ENCODE data around the gene EPN1.

EPN1 gene

DNA sequence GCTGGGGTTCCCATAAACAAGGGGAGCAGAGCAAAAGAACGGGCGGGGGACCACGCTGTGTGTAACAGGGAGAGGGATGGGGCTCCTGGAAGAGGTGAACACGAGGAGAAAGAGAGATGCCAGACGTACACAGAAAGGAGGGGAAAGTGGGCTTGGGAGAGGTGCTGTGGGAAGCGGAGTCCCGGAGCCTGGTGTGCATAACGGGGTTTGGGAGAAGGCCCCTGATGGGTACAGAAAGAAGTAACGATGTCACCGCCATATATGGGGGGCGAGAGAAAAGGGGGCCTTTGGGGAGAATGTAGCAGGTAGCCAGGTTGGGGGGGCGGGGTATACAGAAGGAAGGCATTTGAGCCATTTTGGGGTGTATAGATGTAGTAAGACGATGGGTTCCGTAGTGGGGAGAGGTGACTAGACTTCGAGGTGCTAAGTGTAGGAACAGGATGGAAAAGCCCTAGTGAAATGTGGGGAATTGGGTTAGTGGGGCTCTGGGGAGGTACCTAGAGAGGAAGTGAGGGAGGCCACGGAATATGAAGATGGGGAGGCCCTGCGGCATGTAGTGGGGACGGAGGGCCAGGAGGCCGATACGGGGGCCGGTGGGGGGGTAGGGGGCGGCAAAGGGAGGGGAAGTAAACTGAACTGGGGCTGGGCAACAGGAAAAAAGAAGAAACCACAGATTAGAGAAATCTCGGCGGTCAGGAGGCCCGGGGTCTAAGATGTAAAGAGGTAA is 33.4 kb upstream of the EPN1 start:
- no peaks in the 10 kb centered on the region for H3K9me3 ChIP-seq (ENCODE audit: control insufficient read depth, low read length)
- peak overlapping the region; percentile 36 for H3K4me3 ChIP-seq (ENCODE audit: low read length)
- peaks cover 41% of the 10 kb centered on the region for H3K4me1 ChIP-seq (ENCODE audit: control insufficient read depth, insufficient read depth, low read length)
- H3K36me3 ChIP-seq (ENCODE audit: control insufficient read depth, insufficient read depth, low read length) = no peaks in the 10 kb centered on the region
- no peaks in the 10 kb centered on the region for H3K27me3 ChIP-seq (ENCODE audit: control insufficient read depth, insufficient read depth, low read length)
- peak overlapping the region; percentile 78 for H3K9ac ChIP-seq (ENCODE audit: low read length)

- Histone ChIP-seq H3K36me3 (ENCODE audit: control insufficient read depth, insufficient read depth, low read length) (no peaks in the 10 kb centered on the region), H3K4me3 (ENCODE audit: low read length) (no peak overlapping the region), H3K27me3 (ENCODE audit: control insufficient read depth, insufficient read depth, low read length) (no peaks in the 10 kb centered on the region), H3K9me3 (ENCODE audit: control insufficient read depth, low read length) (no peaks in the 10 kb centered on the region), H3K4me1 (ENCODE audit: control insufficient read depth, insufficient read depth, low read length) (peaks cover 44% of the 10 kb centered on the region), H3K9ac (ENCODE audit: low read length) (peak overlapping the region; percentile 50)
These were observed 32.6 kb upstream of the EPN1 start for GRCh38 chr19:55642153-55643002.

DNA sequence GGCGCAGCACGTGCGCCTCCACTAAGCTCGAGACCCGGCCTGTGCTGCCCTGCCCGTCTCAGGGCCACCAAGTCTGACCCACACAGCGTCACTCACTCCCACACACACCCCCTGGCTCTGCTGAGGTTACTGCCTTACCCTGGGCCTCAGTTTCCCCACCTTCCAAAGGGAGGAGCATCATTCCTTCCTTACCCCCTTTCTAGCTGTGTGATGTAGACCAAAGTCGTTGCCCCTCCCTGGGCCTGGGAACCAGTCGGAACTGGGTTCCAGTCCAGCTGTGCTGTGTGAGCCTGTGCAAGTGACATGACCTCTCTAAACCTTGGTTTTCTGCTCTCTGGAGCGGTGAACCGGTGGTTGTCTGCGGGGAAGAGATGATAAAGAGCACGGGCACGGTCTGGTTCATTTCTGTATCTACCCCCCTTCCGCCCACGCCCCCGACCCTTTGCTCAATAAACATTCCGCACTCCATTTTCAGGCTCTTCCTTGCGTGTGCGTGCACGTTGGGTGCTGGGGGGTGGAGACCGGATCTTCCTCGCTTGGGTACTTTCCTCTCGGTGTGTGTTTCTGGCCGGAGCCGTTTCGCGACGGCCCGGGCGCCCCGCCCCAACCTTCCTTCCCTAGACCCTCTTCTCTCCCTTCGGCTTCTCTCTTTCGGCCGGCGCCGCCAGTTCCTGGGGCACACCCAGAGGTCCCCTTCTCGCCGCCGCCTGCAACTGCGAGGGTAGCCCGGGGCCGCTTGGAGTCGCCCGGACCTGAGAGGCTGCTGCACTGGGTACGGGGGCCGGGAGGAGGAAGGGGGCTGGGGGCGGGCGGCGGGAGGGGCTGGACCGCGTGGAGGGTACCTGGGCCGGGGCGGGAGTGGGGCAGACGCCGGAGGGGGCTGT is 31.8 kb upstream of the EPN1 start, which contains the start of gene ZNF581:
TSS of gene ZNF581 (plus strand) at position 647 of the 884 bp plus-strand sequence. CDS start 923 bp downstream, outside the sequence.
- peaks cover 48% of the 10 kb centered on the region for H3K4me1 ChIP-seq (ENCODE audit: control insufficient read depth, insufficient read depth, low read length)

GRCh38 chr19:55643887-55644176 is 31.2 kb upstream of the EPN1 start:
- H3K9me3 ChIP-seq (ENCODE audit: control insufficient read depth, low read length) = no peaks in the 10 kb centered on the region
- peak overlapping the region; percentile 78 for H3K9ac ChIP-seq (ENCODE audit: low read length)
- peaks cover 54% of the 10 kb centered on the region for H3K4me1 ChIP-seq (ENCODE audit: control insufficient read depth, insufficient read depth, low read length)
- H3K4me3 ChIP-seq (ENCODE audit: low read length) = peak overlapping the region; percentile 63
- H3K36me3 ChIP-seq (ENCODE audit: control insufficient read depth, insufficient read depth, low read length) = no peaks in the 10 kb centered on the region
- H3K27me3 ChIP-seq (ENCODE audit: control insufficient read depth, insufficient read depth, low read length) = no peaks in the 10 kb centered on the region

More for the DNA sequence above, 31.8 kb upstream of the EPN1 start, which contains the start of gene ZNF581:
- Histone ChIP-seq H3K4me3 (ENCODE audit: low read length) (peak within 1 kb of the TSS; percentile 63), H3K36me3 (ENCODE audit: control insufficient read depth, insufficient read depth, low read length) (no peaks in the 10 kb centered on the region), H3K27me3 (ENCODE audit: control insufficient read depth, insufficient read depth, low read length) (no peaks in the 10 kb centered on the region), H3K9ac (ENCODE audit: low read length) (peak within 1 kb of the TSS; percentile 78), H3K9me3 (ENCODE audit: control insufficient read depth, low read length) (no peaks in the 10 kb centered on the region)

GRCh38 chr19:55644191-55644833 is 30.7 kb upstream of the EPN1 start:
- Histone ChIP-seq H3K4me1 (ENCODE audit: control insufficient read depth, insufficient read depth, low read length) (peaks cover 55% of the 10 kb centered on the region), H3K27me3 (ENCODE audit: control insufficient read depth, insufficient read depth, low read length) (no peaks in the 10 kb centered on the region), H3K9me3 (ENCODE audit: control insufficient read depth, low read length) (no peaks in the 10 kb centered on the region)

GRCh38 chr19:55644842-55645511 is 30.0 kb upstream of the EPN1 start:
- H3K9me3 ChIP-seq (ENCODE audit: control insufficient read depth, low read length) = no peaks in the 10 kb centered on the region
- no peak overlapping the region for H3K4me3 ChIP-seq (ENCODE audit: low read length)
- H3K9ac ChIP-seq (ENCODE audit: low read length) = no peak overlapping the region
- peaks cover 53% of the 10 kb centered on the region for H3K4me1 ChIP-seq (ENCODE audit: control insufficient read depth, insufficient read depth, low read length)
- no peaks in the 10 kb centered on the region for H3K36me3 ChIP-seq (ENCODE audit: control insufficient read depth, insufficient read depth, low read length)
- H3K27me3 ChIP-seq (ENCODE audit: control insufficient read depth, insufficient read depth, low read length) = no peaks in the 10 kb centered on the region

More at GRCh38 chr19:55644191-55644833, 30.7 kb upstream of the EPN1 start:
- Histone ChIP-seq H3K36me3 (ENCODE audit: control insufficient read depth, insufficient read depth, low read length) (no peaks in the 10 kb centered on the region), H3K4me3 (ENCODE audit: low read length) (peak overlapping the region; percentile 63), H3K9ac (ENCODE audit: low read length) (peak overlapping the region; percentile 78)

DNA sequence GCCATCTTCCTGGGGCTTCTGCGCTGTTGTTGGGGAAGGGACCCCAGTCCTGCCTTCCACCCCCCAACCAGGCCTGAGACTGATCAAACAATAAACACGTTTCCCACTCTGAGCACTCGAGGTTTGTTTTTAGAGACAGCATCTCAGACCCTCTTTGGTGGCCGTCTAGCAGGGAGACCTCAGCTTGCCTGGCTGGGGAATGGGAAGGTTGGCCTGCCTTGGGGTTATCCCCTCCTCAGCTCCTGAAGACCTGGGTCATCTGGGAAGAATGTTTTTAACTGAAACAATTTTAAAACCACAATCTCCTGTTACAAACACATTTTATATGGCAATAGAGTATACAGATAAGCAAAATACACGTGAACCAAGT is 29.5 kb upstream of the EPN1 start:
- H3K4me3 ChIP-seq (ENCODE audit: low read length) = no peak overlapping the region
- no peaks in the 10 kb centered on the region for H3K36me3 ChIP-seq (ENCODE audit: control insufficient read depth, insufficient read depth, low read length)
- H3K27me3 ChIP-seq (ENCODE audit: control insufficient read depth, insufficient read depth, low read length) = no peaks in the 10 kb centered on the region
- peaks cover 48% of the 10 kb centered on the region for H3K4me1 ChIP-seq (ENCODE audit: control insufficient read depth, insufficient read depth, low read length)
- no peak overlapping the region for H3K9ac ChIP-seq (ENCODE audit: low read length)
- H3K9me3 ChIP-seq (ENCODE audit: control insufficient read depth, low read length) = no peaks in the 10 kb centered on the region

GRCh38 chr19:55646889-55647731 is 27.9 kb upstream of the EPN1 start:
- H3K4me1 ChIP-seq (ENCODE audit: control insufficient read depth, insufficient read depth, low read length) = peaks cover 37% of the 10 kb centered on the region
- no peaks in the 10 kb centered on the region for H3K9me3 ChIP-seq (ENCODE audit: control insufficient read depth, low read length)
- H3K36me3 ChIP-seq (ENCODE audit: control insufficient read depth, insufficient read depth, low read length) = no peaks in the 10 kb centered on the region
- H3K4me3 ChIP-seq (ENCODE audit: low read length) = peak overlapping the region; percentile 50
- H3K27me3 ChIP-seq (ENCODE audit: control insufficient read depth, insufficient read depth, low read length) = no peaks in the 10 kb centered on the region
- peak overlapping the region; percentile 73 for H3K9ac ChIP-seq (ENCODE audit: low read length)

DNA sequence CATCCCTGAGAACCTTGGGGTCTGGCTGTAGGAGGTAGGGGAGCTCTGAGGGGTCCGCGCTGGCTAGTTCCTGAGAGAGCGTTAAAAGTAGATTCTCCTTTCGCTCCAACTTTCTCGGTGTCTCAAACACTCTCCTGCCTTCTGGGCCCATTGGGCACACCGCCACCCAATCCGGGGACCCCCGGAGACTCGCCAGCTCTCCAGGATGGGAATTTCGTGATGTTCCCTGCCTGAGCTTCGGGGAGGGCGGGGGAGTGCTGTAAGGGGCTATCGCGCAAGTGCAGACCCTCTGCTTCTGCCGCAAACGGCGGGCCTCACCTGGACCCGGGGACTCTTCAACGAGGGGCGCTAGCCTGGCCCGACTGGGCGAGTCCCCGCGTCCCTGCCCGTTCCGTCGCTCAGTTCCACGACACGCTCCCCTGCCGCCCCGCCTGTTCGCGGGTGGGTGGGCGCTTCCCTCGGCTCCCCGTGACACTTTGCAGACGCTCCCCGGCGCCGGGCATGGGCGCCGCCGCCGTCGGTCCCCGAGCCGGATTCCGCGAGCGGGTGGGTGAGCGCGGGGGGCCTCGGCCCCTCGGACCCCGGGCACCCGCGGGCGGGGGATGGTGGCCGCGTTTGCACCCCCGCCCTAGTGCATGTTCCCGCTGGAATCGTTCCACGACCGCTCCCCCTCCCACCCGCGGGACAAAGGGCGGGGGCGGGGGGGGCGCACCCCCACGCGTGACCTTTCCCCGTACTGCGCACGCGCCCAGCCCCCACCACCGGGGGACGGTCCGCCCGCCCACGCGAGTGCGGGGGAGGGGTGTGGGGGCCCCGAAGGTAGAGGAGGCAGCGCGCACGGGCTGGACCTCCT is 27.1 kb upstream of the EPN1 start, which contains the start of gene CCDC106:
TSS of gene CCDC106 (plus strand) at position 481 of the 853 bp plus-strand sequence. CDS start 835 bp downstream, outside the sequence.
- Histone ChIP-seq H3K27me3 (ENCODE audit: control insufficient read depth, insufficient read depth, low read length) (no peaks in the 10 kb centered on the region), H3K36me3 (ENCODE audit: control insufficient read depth, insufficient read depth, low read length) (no peaks in the 10 kb centered on the region), H3K4me1 (ENCODE audit: control insufficient read depth, insufficient read depth, low read length) (peaks cover 29% of the 10 kb centered on the region)

More for the DNA sequence above, 27.1 kb upstream of the EPN1 start, which contains the start of gene CCDC106:
- Histone ChIP-seq H3K4me3 (ENCODE audit: low read length) (peak within 1 kb of the TSS; percentile 50), H3K9me3 (ENCODE audit: control insufficient read depth, low read length) (no peaks in the 10 kb centered on the region), H3K9ac (ENCODE audit: low read length) (peak within 1 kb of the TSS; percentile 73)

All from mucosa of stomach (tissue), 1 donor.